Measurements from ENCODE around the gene RAB14.
A peak's percentile ranks its signal among the peaks of the same experiment; 100 is the strongest.

The RAB14 gene

GRCh38 chr9:121233906-121234831, 32.5 kb upstream of the RAB14 start:
- H3K9me3 ChIP-seq (ENCODE audit: control insufficient read depth, insufficient read depth, low read depth, low read length): no peaks in the 10 kb centered on the region
- ChIA-PET CTCF (interaction anchor here (0.5 to 3.7 kb wide), 10 partner anchors 10 to 121 kb away, joined by 3 to 23 read pairs (median 4); partner anchors contain the start of gene GSN), POLR2A (interaction anchor here (0.6 to 2.4 kb wide), 2 partner anchors 34 to 177 kb away, joined by 3 to 8 read pairs; partner anchors contain the start of gene GSN)
- no peaks in the 10 kb centered on the region for H3K4me1 ChIP-seq (ENCODE audit: control insufficient read depth, insufficient read depth, low read length)
- TF ChIP-seq ZNF624 (tag by site-specific recombination; IDR thresholded peaks at IDR 0.05): no peak
- TF ChIP-seq GLIS1 (tag by site-specific recombination; IDR thresholded peaks at IDR 0.05): no peak
- no peak for TF ChIP-seq PRDM6 (tag by site-specific recombination; IDR thresholded peaks at IDR 0.05)
- peak; percentile 64 for TF ChIP-seq ZNF449 (tag by site-specific recombination; IDR thresholded peaks at IDR 0.05)
- TF ChIP-seq ZBTB49 (tag by site-specific recombination; IDR thresholded peaks at IDR 0.05; ENCODE audit: low read depth): no peak
- peak; percentile 46 for TF ChIP-seq FEZF1 (tag by site-specific recombination; IDR thresholded peaks at IDR 0.05)
- TF ChIP-seq, protein P1, sequence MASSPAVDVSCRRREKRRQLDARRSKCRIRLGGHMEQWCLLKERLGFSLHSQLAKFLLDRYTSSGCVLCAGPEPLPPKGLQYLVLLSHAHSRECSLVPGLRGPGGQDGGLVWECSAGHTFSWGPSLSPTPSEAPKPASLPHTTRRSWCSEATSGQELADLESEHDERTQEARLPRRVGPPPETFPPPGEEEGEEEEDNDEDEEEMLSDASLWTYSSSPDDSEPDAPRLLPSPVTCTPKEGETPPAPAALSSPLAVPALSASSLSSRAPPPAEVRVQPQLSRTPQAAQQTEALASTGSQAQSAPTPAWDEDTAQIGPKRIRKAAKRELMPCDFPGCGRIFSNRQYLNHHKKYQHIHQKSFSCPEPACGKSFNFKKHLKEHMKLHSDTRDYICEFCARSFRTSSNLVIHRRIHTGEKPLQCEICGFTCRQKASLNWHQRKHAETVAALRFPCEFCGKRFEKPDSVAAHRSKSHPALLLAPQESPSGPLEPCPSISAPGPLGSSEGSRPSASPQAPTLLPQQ (tag by site-specific recombination; IDR thresholded peaks at IDR 0.05): 0 out of 2 replicates have a peak, but pooled peaks have one; percentile 29
- peak; percentile 40; the same call in 1 of the 2 replicates for TF ChIP-seq ZNF629 (tag by site-specific recombination; IDR thresholded peaks at IDR 0.05)
- TF ChIP-seq ZSCAN16 (tag by site-specific recombination; IDR thresholded peaks at IDR 0.05): peak; percentile 52; the same call in 1 of the 2 replicates
- 0 out of 2 replicates have a peak, but pooled peaks have one; percentile 28 for TF ChIP-seq SP7 (tag by site-specific recombination; IDR thresholded peaks at IDR 0.05)
- TF ChIP-seq ZNF335 (tag by site-specific recombination; conservative IDR thresholded peaks at IDR 0.05): 0 out of 2 replicates have a peak, but pooled peaks have one; percentile 10
- H3K36me3 ChIP-seq (ENCODE audit: control insufficient read depth in 2 of 2, insufficient read depth in 1 of 2, low read length in 2 of 2): no peaks in the 10 kb centered on the region
- H3K4me3 ChIP-seq (ENCODE audit: low read depth, low read length): no peak overlapping the region
- no peak overlapping the region for H3K27ac ChIP-seq (ENCODE audit: extremely low read depth, low read depth, low read length)

DNA sequence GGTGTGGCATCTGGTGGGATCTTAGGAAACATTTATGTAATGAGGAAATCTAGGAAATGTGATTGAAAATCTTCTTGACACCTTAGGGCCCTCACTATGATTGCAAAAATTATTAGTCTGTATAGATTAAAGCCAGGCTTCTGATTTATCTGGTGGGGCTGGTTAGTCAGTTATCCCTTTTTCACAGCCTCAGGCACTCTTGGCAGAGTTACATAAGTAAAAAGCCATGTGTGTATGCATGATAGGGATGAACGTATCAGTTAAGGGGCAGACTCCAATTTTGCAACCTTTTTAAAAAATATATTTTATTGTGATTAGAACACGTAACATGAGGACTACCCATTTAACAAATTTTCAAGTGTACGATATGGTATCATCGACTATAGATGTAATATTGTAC, 30.6 kb upstream of the RAB14 start:
- ChIA-PET POLR2A (no interaction called here), CTCF (interaction anchor here (1.4 to 3.7 kb wide), 3 partner anchors 8 to 46 kb away, joined by 6 to 23 read pairs (median 17); no protein-coding TSS in a partner anchor)
- TF ChIP-seq ZNF423 (tag by site-specific recombination; IDR thresholded peaks at IDR 0.05) (no peak), REST (tag by site-specific recombination; IDR thresholded peaks at IDR 0.05) (no peak)
- TF ChIP-seq, protein P2, sequence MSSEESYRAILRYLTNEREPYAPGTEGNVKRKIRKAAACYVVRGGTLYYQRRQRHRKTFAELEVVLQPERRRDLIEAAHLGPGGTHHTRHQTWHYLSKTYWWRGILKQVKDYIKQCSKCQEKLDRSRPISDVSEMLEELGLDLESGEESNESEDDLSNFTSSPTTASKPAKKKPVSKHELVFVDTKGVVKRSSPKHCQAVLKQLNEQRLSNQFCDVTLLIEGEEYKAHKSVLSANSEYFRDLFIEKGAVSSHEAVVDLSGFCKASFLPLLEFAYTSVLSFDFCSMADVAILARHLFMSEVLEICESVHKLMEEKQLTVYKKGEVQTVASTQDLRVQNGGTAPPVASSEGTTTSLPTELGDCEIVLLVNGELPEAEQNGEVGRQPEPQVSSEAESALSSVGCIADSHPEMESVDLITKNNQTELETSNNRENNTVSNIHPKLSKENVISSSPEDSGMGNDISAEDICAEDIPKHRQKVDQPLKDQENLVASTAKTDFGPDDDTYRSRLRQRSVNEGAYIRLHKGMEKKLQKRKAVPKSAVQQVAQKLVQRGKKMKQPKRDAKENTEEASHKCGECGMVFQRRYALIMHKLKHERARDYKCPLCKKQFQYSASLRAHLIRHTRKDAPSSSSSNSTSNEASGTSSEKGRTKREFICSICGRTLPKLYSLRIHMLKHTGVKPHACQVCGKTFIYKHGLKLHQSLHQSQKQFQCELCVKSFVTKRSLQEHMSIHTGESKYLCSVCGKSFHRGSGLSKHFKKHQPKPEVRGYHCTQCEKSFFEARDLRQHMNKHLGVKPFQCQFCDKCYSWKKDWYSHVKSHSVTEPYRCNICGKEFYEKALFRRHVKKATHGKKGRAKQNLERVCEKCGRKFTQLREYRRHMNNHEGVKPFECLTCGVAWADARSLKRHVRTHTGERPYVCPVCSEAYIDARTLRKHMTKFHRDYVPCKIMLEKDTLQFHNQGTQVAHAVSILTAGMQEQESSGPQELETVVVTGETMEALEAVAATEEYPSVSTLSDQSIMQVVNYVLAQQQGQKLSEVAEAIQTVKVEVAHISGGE (tag by site-specific recombination; conservative IDR thresholded peaks at IDR 0.05; ENCODE audit: low read depth): no peak
- TF ChIP-seq, protein P3, sequence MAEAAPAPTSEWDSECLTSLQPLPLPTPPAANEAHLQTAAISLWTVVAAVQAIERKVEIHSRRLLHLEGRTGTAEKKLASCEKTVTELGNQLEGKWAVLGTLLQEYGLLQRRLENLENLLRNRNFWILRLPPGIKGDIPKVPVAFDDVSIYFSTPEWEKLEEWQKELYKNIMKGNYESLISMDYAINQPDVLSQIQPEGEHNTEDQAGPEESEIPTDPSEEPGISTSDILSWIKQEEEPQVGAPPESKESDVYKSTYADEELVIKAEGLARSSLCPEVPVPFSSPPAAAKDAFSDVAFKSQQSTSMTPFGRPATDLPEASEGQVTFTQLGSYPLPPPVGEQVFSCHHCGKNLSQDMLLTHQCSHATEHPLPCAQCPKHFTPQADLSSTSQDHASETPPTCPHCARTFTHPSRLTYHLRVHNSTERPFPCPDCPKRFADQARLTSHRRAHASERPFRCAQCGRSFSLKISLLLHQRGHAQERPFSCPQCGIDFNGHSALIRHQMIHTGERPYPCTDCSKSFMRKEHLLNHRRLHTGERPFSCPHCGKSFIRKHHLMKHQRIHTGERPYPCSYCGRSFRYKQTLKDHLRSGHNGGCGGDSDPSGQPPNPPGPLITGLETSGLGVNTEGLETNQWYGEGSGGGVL (tag by site-specific recombination; IDR thresholded peaks at IDR 0.05): no peak

More for the DNA sequence above, 30.6 kb upstream of the RAB14 start:
- H3K9me3 ChIP-seq (ENCODE audit: control insufficient read depth, insufficient read depth, low read depth, low read length): no peaks in the 10 kb centered on the region
- H3K4me1 ChIP-seq (ENCODE audit: control insufficient read depth, insufficient read depth, low read length): no peaks in the 10 kb centered on the region
- no peak overlapping the region for H3K27ac ChIP-seq (ENCODE audit: extremely low read depth, low read depth, low read length)
- H3K36me3 ChIP-seq (ENCODE audit: control insufficient read depth in 2 of 2, insufficient read depth in 1 of 2, low read length in 2 of 2): no peaks in the 10 kb centered on the region
- H3K4me3 ChIP-seq (ENCODE audit: low read depth, low read length): no peak overlapping the region

Data from HEK293 (cell line).